GM18858 (cell line): Measurements from ENCODE around the gene OBP2B.
"Not testable (repeated sequence)": the region's sequence is repeated elsewhere in the genome, so short reads cannot be mapped to it uniquely, and the experiment has no call there.

Experiments
- ATAC-seq: cut with Tn5 transposase; IDR thresholded peaks from one replicate; pipeline ENCODE4 v1.9.1; 2021; ENCODE audit not compliant: unreplicated experiment

Gene OBP2B

DNA sequence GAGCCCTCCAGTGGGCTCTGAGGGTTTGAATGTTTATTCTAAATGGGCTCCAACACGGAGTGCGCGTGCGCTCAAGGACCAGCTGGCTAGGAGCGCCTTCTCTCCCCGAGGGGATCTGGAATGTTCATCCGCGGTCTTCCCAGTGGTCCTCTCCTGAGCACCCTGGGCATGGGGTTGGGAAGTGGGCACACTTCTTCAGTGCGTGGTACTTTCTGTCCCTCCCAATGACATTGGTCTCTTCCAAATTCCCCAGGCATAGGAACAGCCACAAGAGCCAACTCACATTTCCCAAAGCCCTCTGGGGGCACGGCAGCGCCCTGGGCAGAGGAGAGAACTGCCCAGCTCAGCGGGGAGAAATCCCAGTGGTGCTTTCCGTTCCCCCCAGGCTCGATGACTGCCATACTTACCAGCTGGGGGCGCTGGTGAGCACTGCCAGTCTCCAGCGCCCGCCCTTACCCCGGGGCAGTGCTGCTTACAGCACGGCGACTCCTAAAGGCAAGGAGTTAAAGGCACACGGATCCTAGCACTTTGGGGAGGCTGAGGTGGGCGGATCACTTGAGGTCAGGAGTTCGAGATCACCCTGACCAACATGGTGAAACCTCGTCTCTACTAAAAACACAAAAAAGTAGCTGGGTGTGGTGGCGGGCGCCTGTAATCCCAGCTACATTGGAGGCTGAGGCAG lies 29.9 kb upstream of the OBP2B start:
- no peak for ATAC-seq

GRCh38 chr9:133238272-133238850 lies 29.3 kb upstream of the OBP2B start:
- no peak for ATAC-seq

- no peak for ATAC-seq
Measured at GRCh38 chr9:133237035-133237731, 28.1 kb upstream of the OBP2B start.

GRCh38 chr9:133236291-133237034 lies 27.4 kb upstream of the OBP2B start:
- ATAC-seq = not testable (repeated sequence)

- no peak for ATAC-seq
Measured at GRCh38 chr9:133235549-133236222, 26.6 kb upstream of the OBP2B start.

DNA sequence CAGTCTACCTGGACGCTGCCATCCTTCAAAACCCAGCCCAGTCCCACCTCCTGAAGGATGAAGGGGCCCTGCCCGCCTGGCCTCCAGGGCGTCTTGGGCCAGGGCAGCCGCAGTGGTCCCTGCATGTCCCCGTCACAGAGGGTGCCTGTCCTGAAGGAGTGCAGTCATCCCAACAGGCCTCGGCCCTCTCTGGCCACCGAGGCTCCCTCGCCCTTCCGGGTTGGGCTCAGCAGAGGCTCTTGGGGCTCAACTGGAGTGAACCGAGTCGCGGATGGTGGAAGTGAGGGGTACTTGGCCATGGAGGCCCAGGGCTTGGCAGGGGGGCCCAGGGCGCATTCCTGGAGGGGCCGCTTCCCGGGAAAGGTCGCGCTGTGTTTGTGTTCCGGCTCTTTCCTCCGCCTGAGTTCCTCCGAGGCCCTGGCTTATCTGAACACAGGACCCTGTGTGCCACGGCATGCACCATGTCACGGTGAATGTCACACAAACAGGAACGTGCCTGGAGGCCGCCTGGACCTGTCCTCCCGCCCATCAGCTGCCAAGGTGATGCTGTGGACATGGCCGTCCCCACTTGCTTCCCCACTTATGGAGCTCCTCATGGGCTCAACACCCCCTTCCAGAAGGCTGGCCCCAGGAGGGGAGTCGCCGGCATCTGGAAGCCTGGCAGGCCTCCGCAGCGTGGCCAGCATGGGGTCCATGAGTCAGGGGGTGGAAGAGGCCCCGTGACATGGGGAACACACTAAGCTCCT lies 25.7 kb upstream of the OBP2B start:
- ATAC-seq = no peak

GRCh38 chr9:133233681-133234432 lies 24.8 kb upstream of the OBP2B start:
- ATAC-seq = no peak

GRCh38 chr9:133231934-133232568 lies 23.0 kb upstream of the OBP2B start:
- ATAC-seq = not testable (repeated sequence)

DNA sequence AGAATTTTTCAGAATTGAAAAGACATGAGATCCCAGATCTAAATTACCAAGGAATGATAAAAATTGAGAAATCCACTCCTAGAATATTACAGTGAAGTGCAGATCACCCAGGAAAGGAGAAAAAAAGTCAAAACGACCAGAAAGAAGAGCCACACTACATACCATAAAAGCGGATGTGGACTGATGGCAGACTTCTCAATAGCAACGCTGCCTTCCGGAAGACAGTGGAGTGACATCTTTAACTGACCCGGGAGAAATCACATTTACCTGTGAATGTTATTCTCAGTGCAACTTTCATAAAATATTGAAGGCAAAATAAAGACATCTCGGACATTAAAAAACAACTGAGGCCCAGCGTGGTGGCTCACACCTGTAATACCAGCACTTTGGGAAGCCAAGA lies 21.5 kb upstream of the OBP2B start:
- ATAC-seq = not testable (repeated sequence)

DNA sequence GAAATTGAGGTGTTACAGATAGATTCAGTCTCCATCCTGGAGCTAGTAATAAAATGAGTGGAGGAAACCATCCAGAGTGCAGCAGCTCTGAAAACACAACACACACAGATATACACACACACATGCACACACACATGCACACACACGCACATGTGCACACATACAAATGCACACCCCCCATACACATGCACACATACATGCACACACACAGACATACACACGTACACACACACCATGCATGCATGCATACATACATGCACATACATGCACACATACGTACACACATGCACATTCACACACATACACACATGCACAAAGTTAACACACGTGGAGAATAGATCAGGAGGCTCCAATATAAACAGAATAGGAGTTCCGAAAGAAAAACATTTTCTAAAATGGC lies 21.0 kb upstream of the OBP2B start:
- no peak for ATAC-seq

DNA sequence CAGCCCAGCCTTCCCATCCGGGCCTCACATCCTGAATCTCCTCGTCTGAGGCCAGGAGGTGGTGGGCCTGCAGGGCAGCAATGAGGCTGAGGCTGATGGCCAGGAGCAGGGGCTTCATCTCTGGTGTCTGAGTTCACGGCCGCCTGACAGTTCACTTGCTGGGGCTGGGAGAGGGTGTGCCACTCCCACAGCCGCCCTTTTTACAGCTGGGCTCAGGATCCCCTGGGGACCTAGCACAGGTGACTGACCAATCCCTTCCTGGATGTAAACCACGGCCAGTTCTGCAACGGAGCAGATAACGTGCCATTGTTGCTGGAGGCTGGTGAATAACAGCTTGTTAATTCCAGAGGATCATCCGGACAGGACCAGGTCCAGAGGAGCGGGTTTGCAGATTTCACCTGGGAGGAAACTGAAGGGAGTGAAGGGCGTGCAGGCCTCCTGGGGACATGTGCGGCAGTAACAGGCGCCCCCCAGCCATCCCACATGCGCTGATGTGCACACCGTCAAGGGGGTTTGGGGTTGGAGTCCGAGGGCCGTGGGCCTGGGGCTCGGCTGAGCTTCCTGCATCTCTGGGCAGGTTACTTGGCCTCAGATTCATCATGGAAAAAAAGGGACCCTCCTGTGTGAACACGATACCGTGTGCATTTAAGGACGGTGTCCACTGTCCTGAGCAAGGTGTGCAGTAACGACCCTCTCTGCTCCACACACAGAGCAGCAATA lies 19.6 kb upstream of the OBP2B start:
- ATAC-seq = not testable (repeated sequence)

DNA sequence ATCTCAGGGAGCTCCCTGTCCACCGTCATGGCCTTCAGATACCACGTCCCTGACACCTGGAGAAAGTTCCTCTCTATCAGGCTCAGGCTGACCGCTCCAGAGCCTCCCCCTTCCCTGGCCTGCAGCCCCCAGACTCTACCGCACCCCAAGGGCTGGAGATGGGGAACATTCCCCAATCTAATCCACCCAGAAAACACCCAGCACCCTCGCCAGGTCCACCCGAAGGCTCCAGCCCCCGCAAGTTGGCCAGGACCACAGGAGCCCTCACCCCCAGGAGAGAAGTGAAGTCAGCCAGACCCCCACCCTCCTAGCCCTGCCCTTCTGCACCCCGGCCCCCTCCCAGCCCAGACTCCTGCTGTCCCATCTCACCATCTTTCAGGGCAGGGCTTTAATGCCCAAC lies 18.9 kb upstream of the OBP2B start:
- ATAC-seq = not testable (repeated sequence)

DNA sequence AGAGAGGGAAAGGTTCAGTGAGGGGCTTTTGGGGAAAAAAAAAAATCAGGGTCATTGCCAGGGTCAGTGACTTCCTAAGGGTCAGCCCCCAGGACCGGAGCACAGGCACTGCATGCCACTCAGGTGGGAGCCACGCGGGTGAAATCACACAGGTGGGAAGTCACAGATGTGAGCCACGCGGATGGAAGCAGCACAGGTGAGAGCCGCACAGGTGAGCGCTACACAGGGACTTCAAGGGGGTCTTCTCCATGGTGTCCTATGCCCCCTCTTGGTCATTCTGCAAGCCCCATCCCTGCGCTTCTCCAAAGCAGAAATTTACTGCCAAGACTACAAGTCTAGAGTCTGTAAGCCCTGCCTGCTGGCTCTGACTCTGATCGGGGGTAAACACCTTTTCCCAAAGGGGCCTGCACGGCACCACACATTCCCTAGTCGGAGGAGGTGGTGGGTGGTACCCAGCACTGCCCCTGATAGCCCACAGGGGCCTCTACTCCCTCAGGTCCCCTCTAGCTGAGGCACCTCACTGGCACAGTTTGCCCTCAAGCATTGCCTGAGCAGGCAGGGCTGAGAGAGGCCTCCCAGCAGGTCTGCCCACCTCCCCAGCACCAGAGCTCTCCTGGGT lies 18.3 kb upstream of the OBP2B start:
- ATAC-seq = no peak

DNA sequence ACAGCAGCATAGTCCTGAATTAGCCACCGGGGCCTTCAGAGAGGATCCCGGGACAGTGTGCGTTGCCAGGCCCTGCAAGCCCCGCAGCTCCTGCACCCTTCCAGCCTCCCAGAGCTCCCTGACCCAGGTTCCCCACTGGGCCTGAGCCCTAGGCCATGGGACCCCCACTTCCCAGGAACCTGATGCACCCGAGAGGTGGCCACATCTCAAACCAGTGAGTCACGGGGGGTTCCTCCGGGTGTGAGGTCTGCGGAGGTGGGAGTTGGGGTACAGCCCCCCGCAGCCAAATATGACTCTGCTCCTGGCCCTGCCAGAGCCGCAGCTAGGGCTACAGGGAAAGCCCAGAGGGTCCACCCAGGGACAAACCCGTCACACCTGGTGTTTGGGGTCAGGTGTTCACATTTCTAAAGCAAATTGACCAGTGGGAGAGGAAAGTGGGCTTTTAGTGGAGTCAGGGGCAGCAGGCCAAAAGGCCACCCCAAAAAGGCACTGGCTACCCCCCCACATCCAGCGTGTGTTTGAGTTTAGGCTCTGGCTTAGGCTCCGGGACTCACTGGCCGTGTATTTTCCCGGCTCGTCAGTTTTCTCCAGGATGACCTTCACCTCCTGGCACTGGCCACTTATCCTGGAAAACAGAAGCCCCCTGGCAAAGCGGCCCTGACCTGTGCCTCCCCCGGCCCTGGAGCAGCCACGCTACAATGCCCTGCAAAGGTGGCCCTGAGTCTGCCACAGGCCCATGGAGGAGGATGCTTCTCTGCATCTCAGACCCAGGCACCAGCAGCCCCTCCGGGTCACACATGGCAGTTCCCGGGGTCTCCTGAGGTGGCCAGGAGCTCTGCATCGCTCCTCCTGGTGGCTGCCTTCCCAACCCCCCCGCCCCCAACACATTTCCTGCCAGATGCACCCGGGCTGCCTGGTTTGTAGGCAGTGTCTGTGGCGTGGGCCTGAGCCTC lies 17.4 kb upstream of the OBP2B start:
- no peak for ATAC-seq

- ATAC-seq = no peak
Measured at GRCh38 chr9:133225171-133226011, 16.3 kb upstream of the OBP2B start.

DNA sequence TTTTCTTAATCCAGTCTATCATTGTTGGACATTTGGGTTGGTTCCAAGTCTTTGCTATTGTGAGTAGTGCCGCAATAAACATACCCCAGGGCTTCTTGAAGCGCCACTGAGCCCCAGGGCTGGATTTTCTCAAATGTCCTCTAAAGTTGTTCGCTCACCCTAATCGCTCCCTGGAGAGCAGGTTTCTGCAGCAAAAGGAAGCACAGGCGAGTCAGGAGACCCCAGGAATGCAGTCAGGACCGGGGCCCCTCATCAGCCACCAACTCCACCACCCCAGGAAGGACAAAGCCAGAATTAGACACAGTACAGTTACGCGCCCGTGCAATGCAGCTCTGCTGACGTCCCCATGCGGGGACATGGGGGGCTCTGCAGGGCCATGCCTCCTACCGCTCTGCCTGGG lies 15.7 kb upstream of the OBP2B start:
- ATAC-seq = no peak
